BE2C (cell line): ENCODE data around the gene PLCB2.

Experiments used
- DNase-seq: peaks from one replicate; pipeline ENCODE4 v3.0.0-alpha.2; 2020
- H3K27me3 ChIP-seq: fragments of 250-450 bp; sonication (Bioruptor Pico); 2 replicates; pipeline ENCODE4 v1.5.1; 2020; ENCODE audit warnings: mild to moderate bottlenecking
- H3K36me3 ChIP-seq: fragments of 250-450 bp; sonication (Bioruptor Pico); 2 replicates; pipeline ENCODE4 v1.5.1; 2020; ENCODE audit warnings: mild to moderate bottlenecking
- H3K4me1 ChIP-seq: fragments of 250-450 bp; sonication (Bioruptor Pico); 2 replicates; pipeline ENCODE4 v1.5.1; 2020
- H3K4me3 ChIP-seq: 2 replicates; pipeline ENCODE4 v1.5.1; 2011; ENCODE audit warnings: low read depth, low read length
- H3K9me3 ChIP-seq: fragments of 250-450 bp; sonication (Bioruptor Pico); 2 replicates; pipeline ENCODE4 v1.5.1; 2020
- TF ChIP-seq, protein P1 (sequence below): IDR thresholded peaks from 2 replicates; pipeline ENCODE4 v1.5.1; 2012; ENCODE audit warnings: mild to moderate bottlenecking, low read depth, low read length

Gene PLCB2

DNA sequence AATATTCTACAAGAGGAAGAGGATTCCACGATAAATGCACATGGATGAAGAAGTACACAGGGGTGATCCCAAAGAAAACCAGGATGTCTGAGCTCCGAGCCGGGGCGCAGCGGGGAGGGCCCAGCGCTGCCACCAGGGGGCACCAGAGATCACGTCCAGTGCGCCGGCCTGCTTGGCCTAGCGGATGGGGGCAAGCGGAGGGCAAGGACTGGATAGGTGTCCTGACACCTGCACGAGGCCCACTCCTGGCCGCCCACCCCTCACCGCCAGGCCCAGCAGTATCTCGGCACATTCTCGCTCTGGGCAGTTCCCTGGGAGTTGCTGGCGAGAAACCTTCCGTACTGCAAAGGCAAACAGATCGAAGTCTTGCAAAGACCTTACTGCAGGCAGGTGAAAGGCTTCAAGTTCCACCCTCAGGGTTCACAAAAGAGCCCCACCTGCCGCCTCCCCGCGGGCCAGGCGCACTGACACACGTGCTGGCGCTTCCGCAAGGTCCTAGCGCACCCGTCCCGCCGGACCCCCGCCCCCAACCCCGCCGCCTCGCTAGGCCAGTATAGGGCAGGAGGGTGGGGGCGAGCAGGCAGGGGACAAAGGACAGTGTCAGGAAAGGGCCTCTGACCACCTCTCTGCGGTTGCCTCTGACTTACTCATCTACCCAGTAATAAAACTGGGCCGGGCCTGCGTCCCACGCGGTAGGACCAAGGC lies 28.1 kb downstream of the PLCB2 start:
- H3K36me3 ChIP-seq, result no peaks in the 10 kb centered on the region
- no peaks in the 10 kb centered on the region for H3K9me3 ChIP-seq
- peaks cover 8% of the 10 kb centered on the region; the same call in 1 of the 2 replicates for H3K4me1 ChIP-seq
- TF ChIP-seq, protein P1, sequence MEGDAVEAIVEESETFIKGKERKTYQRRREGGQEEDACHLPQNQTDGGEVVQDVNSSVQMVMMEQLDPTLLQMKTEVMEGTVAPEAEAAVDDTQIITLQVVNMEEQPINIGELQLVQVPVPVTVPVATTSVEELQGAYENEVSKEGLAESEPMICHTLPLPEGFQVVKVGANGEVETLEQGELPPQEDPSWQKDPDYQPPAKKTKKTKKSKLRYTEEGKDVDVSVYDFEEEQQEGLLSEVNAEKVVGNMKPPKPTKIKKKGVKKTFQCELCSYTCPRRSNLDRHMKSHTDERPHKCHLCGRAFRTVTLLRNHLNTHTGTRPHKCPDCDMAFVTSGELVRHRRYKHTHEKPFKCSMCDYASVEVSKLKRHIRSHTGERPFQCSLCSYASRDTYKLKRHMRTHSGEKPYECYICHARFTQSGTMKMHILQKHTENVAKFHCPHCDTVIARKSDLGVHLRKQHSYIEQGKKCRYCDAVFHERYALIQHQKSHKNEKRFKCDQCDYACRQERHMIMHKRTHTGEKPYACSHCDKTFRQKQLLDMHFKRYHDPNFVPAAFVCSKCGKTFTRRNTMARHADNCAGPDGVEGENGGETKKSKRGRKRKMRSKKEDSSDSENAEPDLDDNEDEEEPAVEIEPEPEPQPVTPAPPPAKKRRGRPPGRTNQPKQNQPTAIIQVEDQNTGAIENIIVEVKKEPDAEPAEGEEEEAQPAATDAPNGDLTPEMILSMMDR, result peak; percentile 96
- H3K27me3 ChIP-seq, result peaks cover 21% of the 10 kb centered on the region
- peak; percentile 81 for DNase-seq
- H3K4me3 ChIP-seq, result no peak overlapping the region

DNA sequence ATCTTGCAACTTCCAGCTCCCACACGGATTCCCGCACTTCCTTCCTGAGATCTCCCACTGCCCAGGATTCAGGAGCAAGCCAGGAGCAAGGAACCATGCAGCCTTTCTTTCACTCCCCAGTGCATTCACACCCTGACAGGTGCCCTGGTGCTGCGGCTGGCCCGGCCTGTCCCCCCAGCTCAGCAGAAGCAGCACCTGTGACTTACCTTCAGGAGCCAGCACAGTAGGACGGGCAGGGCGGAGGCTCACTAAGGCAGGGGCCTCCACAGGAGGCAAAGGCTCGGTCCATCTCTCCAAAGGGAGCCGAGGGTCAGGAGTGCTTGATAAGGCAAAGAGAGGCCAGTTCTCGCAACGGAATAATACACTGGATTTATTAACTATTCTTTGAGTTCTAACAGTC lies 29.7 kb downstream of the PLCB2 start:
- no peak for DNase-seq
- Histone ChIP-seq H3K36me3 (no peaks in the 10 kb centered on the region), H3K4me1 (peaks cover 8% of the 10 kb centered on the region; the same call in 1 of the 2 replicates), H3K27me3 (peaks cover 17% of the 10 kb centered on the region), H3K4me3 (no peak overlapping the region), H3K9me3 (no peaks in the 10 kb centered on the region)
- TF ChIP-seq, protein P1, result no peak

DNA sequence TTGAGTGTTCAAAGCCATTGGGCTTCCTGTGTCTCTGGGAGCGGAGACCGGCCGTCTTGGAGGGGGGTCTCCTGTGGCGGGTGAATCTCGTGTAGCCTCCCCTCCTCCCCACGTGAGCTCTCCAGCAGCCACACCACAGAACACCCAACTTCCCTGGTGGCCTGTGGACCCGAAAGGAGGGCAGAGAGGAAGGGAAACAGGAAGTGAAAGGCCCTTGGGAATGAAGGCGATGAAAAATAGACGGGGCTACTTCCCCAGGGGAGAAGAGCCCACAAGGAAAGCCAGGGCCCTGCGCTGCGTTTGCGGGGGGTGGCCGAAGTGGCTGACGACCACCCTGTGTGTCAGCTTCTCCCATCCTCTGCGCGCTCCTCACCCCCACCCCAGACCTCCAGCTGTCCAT lies 30.3 kb downstream of the PLCB2 start:
- Histone ChIP-seq H3K4me3 (no peak overlapping the region), H3K4me1 (peaks cover 8% of the 10 kb centered on the region; the same call in 1 of the 2 replicates), H3K27me3 (peaks cover 12% of the 10 kb centered on the region), H3K9me3 (no peaks in the 10 kb centered on the region), H3K36me3 (no peaks in the 10 kb centered on the region)
- no peak for DNase-seq
- TF ChIP-seq, protein P1, result no peak

DNA sequence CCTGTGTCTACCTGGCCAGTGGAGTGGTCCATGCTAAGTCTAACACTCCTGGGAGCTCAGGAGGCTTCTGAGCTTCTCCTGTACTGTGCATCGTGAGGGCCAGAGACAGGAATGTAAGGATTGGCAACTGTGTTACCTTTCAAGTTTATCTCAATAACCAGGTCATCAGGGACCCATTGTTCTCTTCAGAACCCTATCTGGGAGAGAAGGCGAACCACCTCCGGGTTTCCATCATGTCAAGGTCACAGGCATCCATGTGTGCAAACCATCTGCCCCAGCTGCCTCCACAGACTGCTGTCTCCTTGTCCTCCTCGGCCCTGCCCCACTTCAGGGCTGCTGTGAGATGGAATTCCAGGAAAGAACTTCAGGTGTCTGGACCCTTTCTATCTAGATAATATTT lies 30.8 kb downstream of the PLCB2 start:
- DNase-seq, result no peak
- Histone ChIP-seq H3K4me3 (no peak overlapping the region), H3K27me3 (peaks cover 6% of the 10 kb centered on the region), H3K36me3 (no peaks in the 10 kb centered on the region), H3K9me3 (no peaks in the 10 kb centered on the region), H3K4me1 (peaks cover 8% of the 10 kb centered on the region; the same call in 1 of the 2 replicates)
- TF ChIP-seq, protein P1, result no peak

DNA sequence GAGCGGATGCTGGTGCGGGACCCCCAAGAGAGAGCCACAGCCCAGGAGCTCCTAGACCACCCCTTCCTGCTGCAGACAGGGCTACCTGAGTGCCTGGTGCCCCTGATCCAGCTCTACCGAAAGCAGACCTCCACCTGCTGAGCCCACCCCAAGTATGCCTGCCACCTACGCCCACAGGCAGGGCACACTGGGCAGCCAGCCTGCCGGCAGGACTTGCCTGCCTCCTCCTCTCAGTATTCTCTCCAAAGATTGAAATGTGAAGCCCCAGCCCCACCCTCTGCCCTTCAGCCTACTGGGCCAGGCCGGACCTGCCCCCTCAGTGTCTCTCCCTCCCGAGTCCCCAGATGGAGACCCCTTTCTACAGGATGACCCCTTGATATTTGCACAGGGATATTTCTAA lies 31.8 kb downstream of the PLCB2 start:
- H3K27me3 ChIP-seq, result no peaks in the 10 kb centered on the region
- H3K36me3 ChIP-seq, result no peaks in the 10 kb centered on the region
- DNase-seq, result no peak
- peaks cover 8% of the 10 kb centered on the region; the same call in 1 of the 2 replicates for H3K4me1 ChIP-seq
- no peak overlapping the region for H3K4me3 ChIP-seq
- TF ChIP-seq, protein P1, result no peak
- H3K9me3 ChIP-seq, result no peaks in the 10 kb centered on the region

DNA sequence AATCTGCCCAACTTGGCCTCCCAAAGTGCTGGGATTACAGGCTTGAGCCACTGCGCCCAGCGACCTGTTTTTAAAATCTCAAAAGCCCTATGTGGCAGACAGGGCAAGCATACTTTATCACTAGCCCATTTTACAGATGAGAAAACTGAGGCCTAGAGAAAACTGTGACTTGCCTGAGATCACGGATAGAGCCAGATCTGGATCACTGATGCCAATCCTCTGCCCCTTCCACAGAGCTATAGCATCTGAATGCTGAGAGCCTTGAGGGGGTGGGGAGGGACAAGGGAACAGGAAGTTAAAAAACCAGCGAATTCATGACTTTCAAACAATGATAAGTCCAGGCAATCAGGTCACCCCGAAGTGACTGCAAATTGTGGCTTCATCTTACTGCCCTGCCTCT lies 32.2 kb downstream of the PLCB2 start:
- peaks cover 8% of the 10 kb centered on the region; the same call in 1 of the 2 replicates for H3K4me1 ChIP-seq
- DNase-seq, result no peak
- TF ChIP-seq, protein P1, result no peak
- H3K9me3 ChIP-seq, result no peaks in the 10 kb centered on the region
- H3K36me3 ChIP-seq, result no peaks in the 10 kb centered on the region
- no peak overlapping the region for H3K4me3 ChIP-seq
- no peaks in the 10 kb centered on the region for H3K27me3 ChIP-seq
